Measurements from ENCODE around the gene MPZL1. TPM values are rescaled to one million over a fixed set of nuclear protein-coding genes. Genes with fewer than 3 reads are reported as not detected.
A peak's percentile ranks its signal among the peaks of the same experiment; 100 is the strongest.

Gene MPZL1
- total RNA-seq, 1 donor from 2014 or later: 85.5 TPM

DNA sequence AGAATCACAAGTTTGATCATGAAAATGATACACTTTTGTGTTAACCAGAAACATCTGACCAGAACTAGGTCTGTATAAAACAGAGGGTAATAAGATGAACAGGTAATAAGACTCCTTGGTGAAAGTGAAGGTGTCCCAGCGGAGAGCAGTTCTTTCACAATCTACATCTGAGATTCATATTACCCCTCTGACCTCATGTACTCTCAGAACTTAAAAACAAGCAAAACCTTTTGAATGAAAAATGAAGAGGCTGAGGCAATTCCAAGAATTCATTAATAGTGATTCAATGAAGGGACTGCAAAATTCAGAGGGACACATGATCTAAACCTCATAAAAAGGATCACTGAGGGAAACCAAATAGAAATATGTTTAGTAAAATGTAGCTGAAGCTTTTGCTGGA lies 10.9 kb upstream of the MPZL1 start:
- no peak for DNase-seq (ENCODE audit: low read depth)
- Histone ChIP-seq H3K4me3 (ENCODE audit: low read depth, low read length) (no peak overlapping the region), H3K27me3 (ENCODE audit: control insufficient read depth, insufficient read depth, low read length) (peaks cover 6% of the 10 kb centered on the region), H3K36me3 (ENCODE audit: control insufficient read depth, insufficient read depth, low read length) (no peaks in the 10 kb centered on the region)
- TF ChIP-seq CTCF (IDR thresholded peaks at IDR 0.05; ENCODE audit: insufficient read depth, low read length, poor library complexity, severe bottlenecking): no peak

- Histone ChIP-seq H3K4me3 (ENCODE audit: low read depth, low read length) (no peak overlapping the region), H3K36me3 (ENCODE audit: control insufficient read depth, insufficient read depth, low read length) (no peaks in the 10 kb centered on the region), H3K27me3 (ENCODE audit: control insufficient read depth, insufficient read depth, low read length) (peaks cover 6% of the 10 kb centered on the region)
- TF ChIP-seq CTCF (IDR thresholded peaks at IDR 0.05; ENCODE audit: insufficient read depth, low read length, poor library complexity, severe bottlenecking): no peak
- DNase-seq (ENCODE audit: low read depth): no peak
These were observed 10.0 kb upstream of the MPZL1 start for GRCh38 chr1:167711797-167712196.

GRCh38 chr1:167713330-167714081 lies 8.3 kb upstream of the MPZL1 start:
- no peak for DNase-seq (ENCODE audit: low read depth)
- H3K27me3 ChIP-seq (ENCODE audit: control insufficient read depth, insufficient read depth, low read length): peaks cover 3% of the 10 kb centered on the region
- peak overlapping the region; percentile 78 for H3K4me3 ChIP-seq (ENCODE audit: low read depth, low read length)
- TF ChIP-seq CTCF (IDR thresholded peaks at IDR 0.05; ENCODE audit: insufficient read depth, low read length, poor library complexity, severe bottlenecking): no peak
- no peaks in the 10 kb centered on the region for H3K36me3 ChIP-seq (ENCODE audit: control insufficient read depth, insufficient read depth, low read length)

DNA sequence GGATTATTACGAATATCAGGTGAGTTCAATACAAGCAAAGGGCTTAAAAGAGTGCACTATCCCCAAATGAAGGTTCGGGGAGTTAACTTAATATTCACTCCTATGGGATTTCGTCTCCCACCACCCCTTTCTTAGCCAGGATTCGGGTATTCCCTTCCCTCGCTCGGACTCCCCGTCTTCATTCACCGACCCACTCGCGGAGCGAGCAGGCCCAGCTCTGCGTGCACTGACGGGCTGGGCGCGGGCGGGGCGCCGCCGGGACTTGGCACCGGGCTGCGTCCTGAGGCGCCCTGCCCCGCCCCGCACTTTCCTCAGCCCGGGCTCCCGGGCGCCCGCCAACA lies 7.7 kb upstream of the MPZL1 start:
- DNase-seq (ENCODE audit: low read depth): no peak
- no peaks in the 10 kb centered on the region for H3K36me3 ChIP-seq (ENCODE audit: control insufficient read depth, insufficient read depth, low read length)
- H3K4me3 ChIP-seq (ENCODE audit: low read depth, low read length): peak overlapping the region; percentile 78
- peaks cover 2% of the 10 kb centered on the region for H3K27me3 ChIP-seq (ENCODE audit: control insufficient read depth, insufficient read depth, low read length)
- no peak for TF ChIP-seq CTCF (IDR thresholded peaks at IDR 0.05; ENCODE audit: insufficient read depth, low read length, poor library complexity, severe bottlenecking)

- peak overlapping the region; percentile 78 for H3K4me3 ChIP-seq (ENCODE audit: low read depth, low read length)
- H3K36me3 ChIP-seq (ENCODE audit: control insufficient read depth, insufficient read depth, low read length): no peaks in the 10 kb centered on the region
- TF ChIP-seq CTCF (IDR thresholded peaks at IDR 0.05; ENCODE audit: insufficient read depth, low read length, poor library complexity, severe bottlenecking): no peak
- DNase-seq (ENCODE audit: low read depth): no peak
- no peaks in the 10 kb centered on the region for H3K27me3 ChIP-seq (ENCODE audit: control insufficient read depth, insufficient read depth, low read length)
These were observed 7.2 kb upstream of the MPZL1 start for GRCh38 chr1:167714439-167715156.
